Measurements from ENCODE around the gene SULT1C4.
"Not testable (repeated sequence)": the region's sequence is repeated elsewhere in the genome, so short reads cannot be mapped to it uniquely, and the experiment has no call there.

Gene SULT1C4

GRCh38 chr2:108412995-108413710 is 35.4 kb downstream of the SULT1C4 start:
- H3K4me3 Mint-ChIP-seq: no peak overlapping the region

GRCh38 chr2:108413711-108414095 is 35.9 kb downstream of the SULT1C4 start:
- Mint-ChIP-seq H3K36me3 (ENCODE audit: low read depth) (no peaks in the 10 kb centered on the region), H3K9me3 (no peaks in the 10 kb centered on the region), H3K27ac (no peak overlapping the region), H3K4me3 (no peak overlapping the region), H3K4me1 (ENCODE audit: low read depth) (no peaks in the 10 kb centered on the region), H3K27me3 (no peaks in the 10 kb centered on the region)
- intact Hi-C loops (cut with micrococcal nuclease): no loop called here

More at GRCh38 chr2:108412995-108413710, 35.4 kb downstream of the SULT1C4 start:
- H3K4me1 Mint-ChIP-seq (ENCODE audit: low read depth): no peaks in the 10 kb centered on the region
- H3K36me3 Mint-ChIP-seq (ENCODE audit: low read depth): no peaks in the 10 kb centered on the region
- no peaks in the 10 kb centered on the region for H3K27me3 Mint-ChIP-seq
- no peaks in the 10 kb centered on the region for H3K9me3 Mint-ChIP-seq
- no peak overlapping the region for H3K27ac Mint-ChIP-seq
- intact Hi-C loops (cut with micrococcal nuclease): no loop called here

GRCh38 chr2:108414256-108414876 is 36.6 kb downstream of the SULT1C4 start:
- intact Hi-C loops (cut with micrococcal nuclease): no loop called here
- Mint-ChIP-seq H3K4me3 (no peak overlapping the region), H3K9me3 (no peaks in the 10 kb centered on the region), H3K27me3 (no peaks in the 10 kb centered on the region), H3K4me1 (ENCODE audit: low read depth) (no peaks in the 10 kb centered on the region), H3K36me3 (ENCODE audit: low read depth) (no peaks in the 10 kb centered on the region), H3K27ac (no peak overlapping the region)

GRCh38 chr2:108414945-108415344 is 37.2 kb downstream of the SULT1C4 start:
- no peak overlapping the region for H3K27ac Mint-ChIP-seq
- H3K4me1 Mint-ChIP-seq (ENCODE audit: low read depth): no peaks in the 10 kb centered on the region
- H3K4me3 Mint-ChIP-seq: no peak overlapping the region
- no peaks in the 10 kb centered on the region for H3K27me3 Mint-ChIP-seq
- no peaks in the 10 kb centered on the region for H3K9me3 Mint-ChIP-seq
- H3K36me3 Mint-ChIP-seq (ENCODE audit: low read depth): no peaks in the 10 kb centered on the region
- intact Hi-C loops (cut with micrococcal nuclease): no loop called here

GRCh38 chr2:108417254-108417653 is 39.5 kb downstream of the SULT1C4 start:
- Mint-ChIP-seq H3K9me3 (no peaks in the 10 kb centered on the region), H3K27me3 (no peaks in the 10 kb centered on the region), H3K36me3 (ENCODE audit: low read depth) (no peaks in the 10 kb centered on the region), H3K27ac (no peak overlapping the region), H3K4me1 (ENCODE audit: low read depth) (no peaks in the 10 kb centered on the region), H3K4me3 (no peak overlapping the region)
- intact Hi-C loops (cut with micrococcal nuclease): no loop called here

GRCh38 chr2:108418416-108418815 is 40.7 kb downstream of the SULT1C4 start:
- Mint-ChIP-seq H3K27ac (no peak overlapping the region), H3K36me3 (ENCODE audit: low read depth) (no peaks in the 10 kb centered on the region), H3K4me1 (ENCODE audit: low read depth) (no peaks in the 10 kb centered on the region), H3K4me3 (no peak overlapping the region), H3K27me3 (peaks cover 2% of the 10 kb centered on the region), H3K9me3 (no peaks in the 10 kb centered on the region)
- intact Hi-C loops (cut with micrococcal nuclease): no loop called here

- Mint-ChIP-seq H3K9me3 (no peaks in the 10 kb centered on the region), H3K4me1 (ENCODE audit: low read depth) (no peaks in the 10 kb centered on the region), H3K27me3 (peaks cover 2% of the 10 kb centered on the region), H3K4me3 (no peak overlapping the region), H3K27ac (no peak overlapping the region), H3K36me3 (ENCODE audit: low read depth) (no peaks in the 10 kb centered on the region)
- intact Hi-C loops (cut with micrococcal nuclease): no loop called here
Measured at GRCh38 chr2:108423067-108423466, 45.3 kb downstream of the SULT1C4 start.

- Mint-ChIP-seq H3K4me3 (no peak overlapping the region), H3K36me3 (ENCODE audit: low read depth) (no peaks in the 10 kb centered on the region), H3K27ac (no peak overlapping the region), H3K9me3 (no peaks in the 10 kb centered on the region), H3K4me1 (ENCODE audit: low read depth) (no peaks in the 10 kb centered on the region), H3K27me3 (peaks cover 2% of the 10 kb centered on the region)
- intact Hi-C loops (cut with micrococcal nuclease): no loop called here
Measured at GRCh38 chr2:108423502-108424251, 45.9 kb downstream of the SULT1C4 start.

- Mint-ChIP-seq H3K36me3 (ENCODE audit: low read depth) (no peaks in the 10 kb centered on the region), H3K27ac (no peak overlapping the region), H3K27me3 (no peaks in the 10 kb centered on the region), H3K9me3 (no peaks in the 10 kb centered on the region), H3K4me3 (no peak overlapping the region), H3K4me1 (ENCODE audit: low read depth) (no peaks in the 10 kb centered on the region)
- intact Hi-C loops (cut with micrococcal nuclease): no loop called here
Measured at GRCh38 chr2:108428286-108429009, 50.7 kb downstream of the SULT1C4 start.

- H3K4me1 Mint-ChIP-seq (ENCODE audit: low read depth); H3K4me3 Mint-ChIP-seq; H3K27ac Mint-ChIP-seq; H3K27me3 Mint-ChIP-seq; H3K9me3 Mint-ChIP-seq; intact Hi-C loops (cut with micrococcal nuclease); H3K36me3 Mint-ChIP-seq (ENCODE audit: low read depth): not testable (repeated sequence)
Measured at GRCh38 chr2:108435578-108435977, 57.8 kb downstream of the SULT1C4 start.

- H3K27me3 Mint-ChIP-seq: peaks cover 3% of the 10 kb centered on the region
- H3K4me1 Mint-ChIP-seq (ENCODE audit: low read depth): peaks cover 9% of the 10 kb centered on the region
- H3K36me3 Mint-ChIP-seq (ENCODE audit: low read depth): no peaks in the 10 kb centered on the region
- intact Hi-C loops (cut with micrococcal nuclease): no loop called here
- no peak overlapping the region for H3K4me3 Mint-ChIP-seq
- H3K9me3 Mint-ChIP-seq: no peaks in the 10 kb centered on the region
- no peak overlapping the region for H3K27ac Mint-ChIP-seq
Measured at GRCh38 chr2:108436976-108437375, 59.2 kb downstream of the SULT1C4 start.

Data from dendritic cell treated with granulocyte-macrophage colony-stimulating factor and Interleukin-4, amounts not matched to agents 40 ng/mL and 50 ng/mL, for 4 days (primary cell).